ENCODE measurements around the gene RBBP4. TPM values are rescaled to one million over a fixed set of nuclear protein-coding genes. Genes with fewer than 3 reads are reported as not detected.

Gene RBBP4
- total and polyA plus RNA-seq, 2 of the 13 experiments (the other 11 are each of a cell fraction or from before 2014, with no cell fraction given) = 64.4 to 166 TPM

DNA sequence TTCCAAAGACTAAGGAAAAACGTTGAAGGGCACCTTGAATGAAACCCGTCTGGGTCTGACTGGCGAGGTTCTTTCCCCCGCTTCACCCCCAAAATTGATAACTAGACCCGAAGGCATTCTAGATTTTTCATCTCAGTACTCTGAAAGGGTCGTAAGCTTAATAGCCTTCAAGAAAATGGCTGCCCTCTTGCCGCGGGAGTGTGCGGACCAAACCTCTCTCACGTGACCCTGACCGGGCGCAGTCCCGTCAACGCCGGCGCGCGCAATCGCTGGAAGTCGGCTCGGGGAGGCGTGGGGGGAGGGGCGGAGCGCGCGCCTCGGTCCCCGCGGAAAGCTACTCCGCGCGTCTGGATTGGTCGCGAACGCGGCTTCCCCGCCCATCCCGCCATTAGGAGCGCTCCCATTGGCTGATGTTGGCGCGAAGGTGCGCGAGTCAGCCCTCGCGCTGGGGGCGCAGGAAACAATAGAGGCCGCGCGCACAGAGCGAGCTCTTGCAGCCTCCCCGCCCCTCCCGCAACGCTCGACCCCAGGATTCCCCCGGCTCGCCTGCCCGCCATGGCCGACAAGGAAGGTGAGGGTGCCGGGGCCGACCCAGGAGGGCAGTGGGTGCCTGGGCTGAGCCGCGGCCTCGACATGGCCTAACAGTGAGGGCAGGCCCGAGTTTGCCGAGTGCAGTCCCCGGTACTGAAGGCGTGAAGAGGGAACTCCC lies at the start of gene RBBP4 (continued):
- TF ChIP-seq, protein P1, sequence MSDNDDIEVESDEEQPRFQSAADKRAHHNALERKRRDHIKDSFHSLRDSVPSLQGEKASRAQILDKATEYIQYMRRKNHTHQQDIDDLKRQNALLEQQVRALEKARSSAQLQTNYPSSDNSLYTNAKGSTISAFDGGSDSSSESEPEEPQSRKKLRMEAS (IDR thresholded peaks at IDR 0.05) = peak; percentile 89
- TF ChIP-seq EHMT2 (IDR thresholded peaks at IDR 0.05; ENCODE audit: borderline replicate concordance, low read depth, low read length) (peak; percentile 57; the same call in 1 of the 2 replicates), MTA1 (CRISPR knock-in tag; IDR thresholded peaks at IDR 0.05; ENCODE audit: borderline replicate concordance) (no peak), ZNF225 (CRISPR knock-in tag; IDR thresholded peaks at IDR 0.05) (peak; percentile 89; the same call in 1 of the 2 replicates), ZNF331 (CRISPR knock-in tag; IDR thresholded peaks at IDR 0.05) (peak; percentile 41), ZSCAN29 (CRISPR knock-in tag; conservative IDR thresholded peaks at IDR 0.05) (no peak), ZNF160 (CRISPR knock-in tag; IDR thresholded peaks at IDR 0.05) (peak; percentile 87), SAP130 (CRISPR knock-in tag; IDR thresholded peaks at IDR 0.05; ENCODE audit: low read depth) (peak; percentile 83), ZNF3 (CRISPR knock-in tag; IDR thresholded peaks at IDR 0.05) (no peak; the same call in 1 of the 2 replicates), ATM (IDR thresholded peaks at IDR 0.05; ENCODE audit: borderline replicate concordance) (no peak), TSC22D2 (CRISPR knock-in tag; IDR thresholded peaks at IDR 0.05; ENCODE audit: borderline replicate concordance) (no peak; the same call in 1 of the 2 replicates), ZNF761 (CRISPR knock-in tag; conservative IDR thresholded peaks at IDR 0.05) (peak; percentile 48; the same call in 1 of the 2 replicates), ZNF501 (CRISPR knock-in tag; IDR thresholded peaks at IDR 0.05) (peak; percentile 23; the same call in 1 of the 2 replicates), ARNT2 (CRISPR knock-in tag; IDR thresholded peaks at IDR 0.05; ENCODE audit: low read depth) (peak; percentile 49; the same call in 1 of the 2 replicates), ZNF564 (CRISPR knock-in tag; IDR thresholded peaks at IDR 0.05) (peak; percentile 89; the same call in 1 of the 2 replicates)
- TF ChIP-seq, protein P2, sequence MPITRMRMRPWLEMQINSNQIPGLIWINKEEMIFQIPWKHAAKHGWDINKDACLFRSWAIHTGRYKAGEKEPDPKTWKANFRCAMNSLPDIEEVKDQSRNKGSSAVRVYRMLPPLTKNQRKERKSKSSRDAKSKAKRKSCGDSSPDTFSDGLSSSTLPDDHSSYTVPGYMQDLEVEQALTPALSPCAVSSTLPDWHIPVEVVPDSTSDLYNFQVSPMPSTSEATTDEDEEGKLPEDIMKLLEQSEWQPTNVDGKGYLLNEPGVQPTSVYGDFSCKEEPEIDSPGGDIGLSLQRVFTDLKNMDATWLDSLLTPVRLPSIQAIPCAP (CRISPR knock-in tag; IDR thresholded peaks at IDR 0.05; ENCODE audit: low read depth) = no peak
- TF ChIP-seq, protein P3, sequence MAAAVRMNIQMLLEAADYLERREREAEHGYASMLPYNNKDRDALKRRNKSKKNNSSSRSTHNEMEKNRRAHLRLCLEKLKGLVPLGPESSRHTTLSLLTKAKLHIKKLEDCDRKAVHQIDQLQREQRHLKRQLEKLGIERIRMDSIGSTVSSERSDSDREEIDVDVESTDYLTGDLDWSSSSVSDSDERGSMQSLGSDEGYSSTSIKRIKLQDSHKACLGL (CRISPR knock-in tag; IDR thresholded peaks at IDR 0.05) = peak; percentile 89
- TF ChIP-seq, protein P4, sequence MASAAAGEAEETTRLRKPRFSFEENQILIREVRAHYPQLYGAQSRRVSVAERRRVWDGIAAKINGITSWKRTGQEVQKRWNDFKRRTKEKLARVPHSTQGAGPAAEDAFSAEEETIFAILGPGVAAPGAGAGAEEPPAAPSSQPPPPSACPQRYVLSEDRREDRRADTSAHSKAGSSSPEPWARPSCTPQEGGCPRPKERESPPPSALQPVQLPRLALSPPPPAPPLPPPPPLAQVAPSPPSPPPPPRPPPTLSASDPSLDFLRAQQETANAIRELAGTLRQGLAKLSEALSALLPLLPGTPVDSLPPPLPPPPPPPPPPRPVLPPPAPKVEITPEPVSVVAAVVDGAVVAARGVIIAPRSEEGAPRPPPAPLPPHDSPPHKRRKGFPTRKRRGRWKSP (CRISPR knock-in tag; IDR thresholded peaks at IDR 0.05) = peak; percentile 98
- TF ChIP-seq, protein P5, sequence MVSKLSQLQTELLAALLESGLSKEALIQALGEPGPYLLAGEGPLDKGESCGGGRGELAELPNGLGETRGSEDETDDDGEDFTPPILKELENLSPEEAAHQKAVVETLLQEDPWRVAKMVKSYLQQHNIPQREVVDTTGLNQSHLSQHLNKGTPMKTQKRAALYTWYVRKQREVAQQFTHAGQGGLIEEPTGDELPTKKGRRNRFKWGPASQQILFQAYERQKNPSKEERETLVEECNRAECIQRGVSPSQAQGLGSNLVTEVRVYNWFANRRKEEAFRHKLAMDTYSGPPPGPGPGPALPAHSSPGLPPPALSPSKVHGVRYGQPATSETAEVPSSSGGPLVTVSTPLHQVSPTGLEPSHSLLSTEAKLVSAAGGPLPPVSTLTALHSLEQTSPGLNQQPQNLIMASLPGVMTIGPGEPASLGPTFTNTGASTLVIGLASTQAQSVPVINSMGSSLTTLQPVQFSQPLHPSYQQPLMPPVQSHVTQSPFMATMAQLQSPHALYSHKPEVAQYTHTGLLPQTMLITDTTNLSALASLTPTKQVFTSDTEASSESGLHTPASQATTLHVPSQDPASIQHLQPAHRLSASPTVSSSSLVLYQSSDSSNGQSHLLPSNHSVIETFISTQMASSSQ (IDR thresholded peaks at IDR 0.05; ENCODE audit: low read depth) = no peak
- TF ChIP-seq, protein P5 (CRISPR knock-in tag; IDR thresholded peaks at IDR 0.05; ENCODE audit: borderline replicate concordance) = peak; percentile 47; the same call in 1 of the 2 replicates
- TF ChIP-seq, protein P6, sequence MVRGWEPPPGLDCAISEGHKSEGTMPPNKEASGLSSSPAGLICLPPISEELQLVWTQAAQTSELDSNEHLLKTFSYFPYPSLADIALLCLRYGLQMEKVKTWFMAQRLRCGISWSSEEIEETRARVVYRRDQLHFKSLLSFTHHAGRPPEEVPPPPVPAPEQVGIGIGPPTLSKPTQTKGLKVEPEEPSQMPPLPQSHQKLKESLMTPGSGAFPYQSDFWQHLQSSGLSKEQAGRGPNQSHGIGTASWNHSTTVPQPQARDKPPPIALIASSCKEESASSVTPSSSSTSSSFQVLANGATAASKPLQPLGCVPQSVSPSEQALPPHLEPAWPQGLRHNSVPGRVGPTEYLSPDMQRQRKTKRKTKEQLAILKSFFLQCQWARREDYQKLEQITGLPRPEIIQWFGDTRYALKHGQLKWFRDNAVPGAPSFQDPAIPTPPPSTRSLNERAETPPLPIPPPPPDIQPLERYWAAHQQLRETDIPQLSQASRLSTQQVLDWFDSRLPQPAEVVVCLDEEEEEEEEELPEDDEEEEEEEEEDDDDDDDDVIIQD (CRISPR knock-in tag; IDR thresholded peaks at IDR 0.05; ENCODE audit: low read depth) = peak; percentile 59; the same call in 1 of the 2 replicates
